Daoy (cell line): ENCODE measurements around the gene PPP1CB. TPM values are rescaled to one million over a fixed set of nuclear protein-coding genes. Genes with fewer than 3 reads are reported as not detected.

ENCODE experiments used
- total RNA-seq: library from RNA; depleted of rRNA; stranded (reverse); fragments of >200 nt; shearing (Covaris generic); gene quantifications from 2 replicates; pipeline ENCODE4 v1.2.3, GENCODE V29; 2014; rRNA removed

Gene PPP1CB
- total RNA-seq, 1 experiment from 2014 or later = 286 TPM

Other genes starting within 250 kb of the PPP1CB start
- gene SPDYA, start 59.0 kb downstream of the PPP1CB start, total RNA-seq = 0.68 and 0.86 TPM in 2 replicates
- 10.6 and 13.6 TPM in 2 replicates for gene TRMT61B, start 118.5 kb downstream of the PPP1CB start, total RNA-seq
- gene WDR43, start 142.8 kb downstream of the PPP1CB start, total RNA-seq = 108 and 111 TPM in 2 replicates
- gene TOGARAM2, start 229.5 kb downstream of the PPP1CB start, total RNA-seq = 0.29 TPM in 1 of 2 replicates, not detected in the other